Activated T-cell treated with anti-CD3 and anti-CD28 coated beads, Interleukin-2, amount 50 U/mL, for 48 hours (primary cell): Measurements from ENCODE around the gene EIF2S2.
"Not testable (repeated sequence)": the region's sequence is repeated elsewhere in the genome, so short reads cannot be mapped to it uniquely, and the experiment has no call there.

Experiments
- DNase-seq, 2 experiments: peaks; one replicate each; pipeline ENCODE4 v3.0.0-alpha.2; 2020

The EIF2S2 gene

GRCh38 chr20:34111702-34112599, at the start of gene EIF2S2:
EIF2S2 (minus strand) TSS chr20:34112243; CDS start chr20:34112110, 133 bp downstream.
- peak; percentile 92 to 95 for DNase-seq

- not testable (repeated sequence) for DNase-seq
Measured at GRCh38 chr20:34157697-34158096, 45.7 kb upstream of the EIF2S2 start.

GRCh38 chr20:34155836-34156235, 43.8 kb upstream of the EIF2S2 start:
- no peak for DNase-seq

GRCh38 chr20:34153169-34153568, 41.1 kb upstream of the EIF2S2 start:
- DNase-seq, result not testable (repeated sequence)

GRCh38 chr20:34152073-34152472, 40.0 kb upstream of the EIF2S2 start:
- DNase-seq, result not testable (repeated sequence)

GRCh38 chr20:34150306-34151000, 38.4 kb upstream of the EIF2S2 start:
- no peak for DNase-seq

- DNase-seq, result no peak
Measured at GRCh38 chr20:34145280-34145819, 33.3 kb upstream of the EIF2S2 start.

GRCh38 chr20:34143951-34144350, 31.9 kb upstream of the EIF2S2 start:
- DNase-seq, result no peak

GRCh38 chr20:34142121-34142520, 30.1 kb upstream of the EIF2S2 start:
- DNase-seq, result no peak

GRCh38 chr20:34141293-34141692, 29.2 kb upstream of the EIF2S2 start:
- DNase-seq, result no peak

- not testable (repeated sequence) for DNase-seq
Measured at GRCh38 chr20:34135525-34136275, 23.7 kb upstream of the EIF2S2 start.

GRCh38 chr20:34133365-34133860, 21.4 kb upstream of the EIF2S2 start:
- DNase-seq, result not testable (repeated sequence)

GRCh38 chr20:34132943-34133342, 20.9 kb upstream of the EIF2S2 start:
- DNase-seq, result not testable (repeated sequence)

GRCh38 chr20:34132491-34132890, 20.4 kb upstream of the EIF2S2 start:
- DNase-seq, result not testable (repeated sequence)

- no peak for DNase-seq
Measured at GRCh38 chr20:34131491-34131890, 19.4 kb upstream of the EIF2S2 start.

- DNase-seq, result peak; percentile 47 to 63
Measured at GRCh38 chr20:34129518-34130162, 17.6 kb upstream of the EIF2S2 start.

- DNase-seq, result no peak
Measured at GRCh38 chr20:34127792-34128191, 15.7 kb upstream of the EIF2S2 start.

GRCh38 chr20:34124469-34125249, 12.6 kb upstream of the EIF2S2 start:
- DNase-seq, result no peak

- DNase-seq, result no peak
Measured at GRCh38 chr20:34123309-34123708, 11.3 kb upstream of the EIF2S2 start.

GRCh38 chr20:34122274-34122980, 10.4 kb upstream of the EIF2S2 start:
- DNase-seq, result no peak

- no peak for DNase-seq
Measured at GRCh38 chr20:34120213-34120612, 8.2 kb upstream of the EIF2S2 start.
